CD14-positive monocyte (primary cell): ENCODE results near the gene OTOG. TPM values are rescaled to one million over a fixed set of nuclear protein-coding genes. Genes with fewer than 3 reads are reported as not detected.
A peak's percentile ranks its signal among the peaks of the same experiment; 100 is the strongest.

Experiments used
- DNase-seq, 3 donors: peaks; one replicate each; pipeline ENCODE4 v3.0.0-alpha.2; 2011 to 2022
- H2AFZ ChIP-seq: 2 replicates; pipeline ENCODE4 v1.6.0; 2012; ENCODE audit warnings: mild to moderate bottlenecking, low read depth, low read length, inconsistent platforms; ENCODE audit not compliant: insufficient read depth, poor library complexity, severe bottlenecking
- H3K27ac ChIP-seq, 2 donors: 1 replicate in 1 of 2; 2 replicates in 1 of 2; pipeline ENCODE4 v1.5.1; 2012 to 2013; ENCODE audit warnings: low read length in 2 of 2, control low read depth in 1 of 2, inconsistent platforms in 1 of 2, low read depth in 1 of 2, mild to moderate bottlenecking in 1 of 2
- H3K27me3 ChIP-seq, 2 donors: one replicate each; pipeline versions ENCODE4 v1.6.0 to v1.6.1; 2011 to 2013; ENCODE audit warnings: low read length in 2 of 2; ENCODE audit not compliant: control insufficient read depth in 2 of 2, insufficient read depth in 2 of 2
- H3K36me3 ChIP-seq, 2 donors: replicated peaks in 1 of 2; 1 replicate in 1 of 2; 2 replicates in 1 of 2; pipeline versions ENCODE4 v1.5.1 to v1.6.1; 2012 to 2013; ENCODE audit warnings: low read length in 2 of 2, control low read depth in 1 of 2, inconsistent platforms in 1 of 2, mild to moderate bottlenecking in 1 of 2; ENCODE audit not compliant: insufficient read depth in 2 of 2, control insufficient read depth in 1 of 2
- H3K4me1 ChIP-seq, 2 donors: 1 replicate in 1 of 2; 2 replicates in 1 of 2; pipeline versions ENCODE4 v1.5.1 to v1.6.1; 2012 to 2013; ENCODE audit warnings: low read length in 2 of 2, control low read depth in 1 of 2, inconsistent platforms in 1 of 2, mild to moderate bottlenecking in 1 of 2, moderate library complexity in 1 of 2; ENCODE audit not compliant: insufficient read depth in 2 of 2, control insufficient read depth in 1 of 2
- H3K4me2 ChIP-seq: replicated peaks from 2 replicates; pipeline ENCODE3; 2012; ENCODE audit warnings: low read length, moderate library complexity, mild to moderate bottlenecking; ENCODE audit not compliant: poor library complexity, severe bottlenecking; ENCODE audit errors: extremely low read depth
- H3K4me3 ChIP-seq, 3 experiments: fragments of 200-600 bp in 1 of 3; sonication (generic) in 1 of 3; replicated peaks in 1 of 3; 1 replicate in 2 of 3; 2 replicates in 1 of 3; pipeline ENCODE4 v1.5.1; 2011 to 2013; ENCODE audit warnings: low read length in 3 of 3, mild to moderate bottlenecking in 3 of 3, control low read depth in 2 of 3, low read depth in 2 of 3, inconsistent platforms in 1 of 3, moderate library complexity in 1 of 3
- H3K79me2 ChIP-seq: 2 replicates; pipeline ENCODE4 v1.6.0; 2012; ENCODE audit warnings: mild to moderate bottlenecking, control low read depth, inconsistent platforms, low read length, moderate library complexity; ENCODE audit not compliant: insufficient read depth
- H3K9ac ChIP-seq: 2 replicates; pipeline ENCODE4 v1.6.0; 2017; ENCODE audit warnings: low read length, mild to moderate bottlenecking; ENCODE audit not compliant: insufficient read depth, poor library complexity, severe bottlenecking
- H3K9me3 ChIP-seq, 2 donors: replicated peaks in 1 of 2; 1 replicate in 1 of 2; 2 replicates in 1 of 2; pipeline versions ENCODE4 v1.5.1 to v1.6.1; 2012 to 2013; ENCODE audit warnings: low read length in 2 of 2, control low read depth in 1 of 2; ENCODE audit not compliant: control insufficient read depth in 1 of 2, insufficient read depth in 1 of 2
- H4K20me1 ChIP-seq: 2 replicates; pipeline ENCODE4 v1.6.0; 2012; ENCODE audit warnings: mild to moderate bottlenecking, low read length, control low read depth, moderate library complexity; ENCODE audit not compliant: insufficient read depth
- H3K27ac Mint-ChIP-seq, 7 donors: one replicate each; pipeline ENCODE4 v1.8.0; 2020; ENCODE audit warnings: mild to moderate bottlenecking in 7 of 7, mixed read lengths in 7 of 7, moderate library complexity in 6 of 7, inconsistent platforms in 2 of 7
- H3K27me3 Mint-ChIP-seq, 3 donors: one replicate each; pipeline ENCODE4 v1.8.0; 2021 to 2022; ENCODE audit warnings: low read depth in 3 of 3, mild to moderate bottlenecking in 3 of 3, mixed read lengths in 3 of 3, moderate library complexity in 3 of 3, inconsistent platforms in 1 of 3
- H3K36me3 Mint-ChIP-seq, 2 donors: one replicate each; pipeline ENCODE4 v1.8.0; 2020; ENCODE audit warnings: mixed read lengths in 2 of 2, inconsistent platforms in 1 of 2, mild to moderate bottlenecking in 1 of 2
- H3K4me1 Mint-ChIP-seq: one replicate; pipeline ENCODE4 v1.8.0; 2020; ENCODE audit warnings: mild to moderate bottlenecking, mixed read lengths
- H3K4me3 Mint-ChIP-seq, 2 donors: one replicate each; pipeline ENCODE4 v1.8.0; 2020; ENCODE audit warnings: mild to moderate bottlenecking in 2 of 2, mixed read lengths in 2 of 2, moderate library complexity in 1 of 2
- H3K9me3 Mint-ChIP-seq, 7 donors: one replicate each; pipeline ENCODE4 v1.8.0; 2020 to 2022; ENCODE audit warnings: mixed read lengths in 7 of 7, mild to moderate bottlenecking in 6 of 7, moderate library complexity in 6 of 7, inconsistent platforms in 2 of 7
- CTCF ChIP-seq: fragments of 200-600 bp; IDR thresholded peaks from one replicate; pipeline ENCODE4 v1.8.0; 2022; ENCODE audit warnings: antibody characterized with exemption, mild to moderate bottlenecking
- WGBS: methylation state at CpG from one replicate; pipeline ENCODE4 v1.1.5; 2013; ENCODE audit warnings: missing lambda C conversion rate; ENCODE audit not compliant: insufficient coverage; 5-methylcytosine and 5-hydroxymethylcytosine counted together
- intact Hi-C, 2 donors: fragments of 100-400 bp; cut with micrococcal nuclease; formaldehyde crosslinking; loops; one replicate each; pipeline versions ENCODE4 v1.15.0 to v1.15.1; 2023
- polyA plus RNA-seq, 3 donors: library from polyadenylated mRNA; depleted of rRNA in 1 of 3; unstranded in 2 of 3; stranded (reverse) in 1 of 3; fragments of 300-500 nt in 2 of 3; fragments of >200 nt in 1 of 3; fragmentation: Illumina TruSeq in 2 of 3; gene quantifications; 1 replicate in 2 of 3; 2 replicates in 1 of 3; pipeline ENCODE4 v1.2.3, GENCODE V29; 2012 to 2021

OTOG gene
- polyA plus RNA-seq, 3 donors = not detected

GRCh38 chr11:17650127-17650911 lies 103.3 kb downstream of the OTOG start:
- Mint-ChIP-seq H3K36me3 (no peaks in the 10 kb centered on the region), H3K4me1 (no peaks in the 10 kb centered on the region), H3K9me3 (peaks cover 0 to 24% (median 9%) of the 10 kb centered on the region in 7 donors), H3K27ac (no peak overlapping the region), H3K4me3 (peak overlapping the region in 1 of 2 donors; percentile 67), H3K27me3 (peaks cover 9 to 32% (median 13%) of the 10 kb centered on the region in 3 donors)
- Histone ChIP-seq H3K4me1 (no peaks in the 10 kb centered on the region), H3K36me3 (no peaks in the 10 kb centered on the region), H3K9ac (no peak overlapping the region), H3K27ac (no peak overlapping the region), H3K4me3 (no peak overlapping the region), H4K20me1 (no peaks in the 10 kb centered on the region), H2AFZ (no peak overlapping the region), H3K9me3 (peaks cover 0 to 3% of the 10 kb centered on the region in 2 donors), H3K27me3 (peaks cover 2 to 14% of the 10 kb centered on the region in 2 donors), H3K79me2 (no peaks in the 10 kb centered on the region), H3K4me2 (no peak overlapping the region)
- WGBS = 32% methylated on average over 6 of the region's 12 CpGs
- intact Hi-C loops = no loop called here
- no peak for TF ChIP-seq CTCF
- DNase-seq = no peak

GRCh38 chr11:17651061-17651460 lies 104.0 kb downstream of the OTOG start:
- no peaks in the 10 kb centered on the region for H4K20me1 ChIP-seq

More at GRCh38 chr11:17651061-17651460, 104.0 kb downstream of the OTOG start:
- Histone ChIP-seq H3K36me3 (no peaks in the 10 kb centered on the region), H3K4me3 (no peak overlapping the region), H3K27ac (no peak overlapping the region), H3K9me3 (peaks cover 0 to 3% of the 10 kb centered on the region in 2 donors), H3K4me2 (no peak overlapping the region), H3K79me2 (no peaks in the 10 kb centered on the region), H3K27me3 (peaks cover 2 to 14% of the 10 kb centered on the region in 2 donors), H3K9ac (no peak overlapping the region), H3K4me1 (no peaks in the 10 kb centered on the region), H2AFZ (no peak overlapping the region)
- no peak for DNase-seq
- Mint-ChIP-seq H3K27ac (no peak overlapping the region), H3K9me3 (peaks cover 0 to 27% (median 12%) of the 10 kb centered on the region in 7 donors), H3K4me1 (no peaks in the 10 kb centered on the region), H3K4me3 (peak overlapping the region in 1 of 2 donors; percentile 67), H3K36me3 (no peaks in the 10 kb centered on the region), H3K27me3 (peaks cover 9 to 33% (median 13%) of the 10 kb centered on the region in 3 donors)
- intact Hi-C loops = no loop called here
- no peak for TF ChIP-seq CTCF
- whole genome bisulfite sequencing = 67% methylated on average over 4 of the region's 6 CpGs
